ENCODE measurements around the gene PDAP1. TPM values are rescaled to one million over a fixed set of nuclear protein-coding genes. Genes with fewer than 3 reads are reported as not detected.

The PDAP1 gene
- total RNA-seq, 1 experiment from 2014 or later = 150 TPM

DNA sequence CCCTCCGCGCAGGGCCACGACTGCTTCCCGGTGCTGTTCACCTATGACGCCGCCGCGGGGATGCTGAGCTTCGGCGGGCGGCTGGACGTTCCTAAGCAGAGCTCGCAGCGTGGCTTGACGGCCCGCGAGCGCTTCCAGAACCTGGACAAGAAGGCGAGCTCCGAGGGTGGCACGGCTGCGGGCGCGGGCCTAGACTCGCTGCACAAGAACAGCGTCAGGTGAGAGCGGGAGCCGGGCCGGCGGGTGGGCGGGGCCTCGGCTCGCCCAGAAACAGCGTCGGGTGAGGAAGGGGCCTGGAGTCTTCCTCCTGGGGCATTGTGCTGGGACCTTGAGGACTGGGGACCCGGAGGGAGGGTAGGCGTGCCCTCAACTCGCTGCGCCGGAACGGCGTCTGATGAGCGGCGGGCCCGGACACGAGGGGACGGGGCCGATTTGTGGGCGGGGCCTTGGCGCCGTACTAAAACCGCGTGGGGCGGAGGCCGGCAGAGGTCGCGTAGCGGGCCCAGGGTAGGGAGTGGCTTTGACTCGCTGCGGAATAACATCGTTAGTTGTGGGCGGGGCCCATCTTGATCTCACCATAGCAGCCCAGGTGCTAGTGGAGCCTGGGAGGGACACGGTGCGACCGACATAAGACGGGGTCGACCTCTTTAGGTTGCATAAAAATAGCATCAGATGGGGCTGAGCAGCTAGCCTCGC lies 15.6 kb downstream of the PDAP1 start:
- H4K91ac ChIP-seq (ENCODE audit: insufficient read length, low read depth, low read length) = no peak overlapping the region
- no peaks in the 10 kb centered on the region for H3K27me3 ChIP-seq (ENCODE audit: insufficient read depth, low read length)
- no peak overlapping the region for H2BK12ac ChIP-seq (ENCODE audit: insufficient read length, low read depth, low read length)
- no peaks in the 10 kb centered on the region for H3K9me3 ChIP-seq (ENCODE audit: control insufficient read depth, low read depth, low read length)
- peak overlapping the region; percentile 98 to 99 (median 98); a peak in 6 of 7 replicates for H3K27ac Mint-ChIP-seq
- H4K20me1 ChIP-seq (ENCODE audit: control insufficient read depth, insufficient read depth, insufficient read length) = no peaks in the 10 kb centered on the region
- H3K23me2 ChIP-seq (ENCODE audit: insufficient read length, low read depth, low read length, poor library complexity, severe bottlenecking) = peaks cover 13% of the 10 kb centered on the region
- peak; percentile 93 for DNase-seq
- peak overlapping the region; percentile 64 for H3K14ac ChIP-seq (ENCODE audit: insufficient read depth, low read length)
- peak overlapping the region; percentile 83 to 93 for H3K4me3 Mint-ChIP-seq
- peak overlapping the region; percentile 46 for H3K4me2 ChIP-seq (ENCODE audit: insufficient read depth, insufficient read length, low read length)
- H3K4me1 Mint-ChIP-seq = peaks cover 13 to 14% of the 10 kb centered on the region in 2 experiments
- peaks cover 16 to 73% (median 42%) of the 10 kb centered on the region in 3 experiments for H3K36me3 Mint-ChIP-seq (ENCODE audit: insufficient read depth in 1 of 3, low read depth in 3 of 3)
- no peak overlapping the region for H2BK15ac ChIP-seq (ENCODE audit: low read depth, low read length)
- no peak overlapping the region for H3K4ac ChIP-seq (ENCODE audit: low read depth, low read length)
- H3K23ac ChIP-seq (ENCODE audit: insufficient read length, low read depth, low read length) = no peak overlapping the region
- no peak overlapping the region for H2BK20ac ChIP-seq (ENCODE audit: low read depth, low read length, poor library complexity, severe bottlenecking)
- TF ChIP-seq, protein P1, sequence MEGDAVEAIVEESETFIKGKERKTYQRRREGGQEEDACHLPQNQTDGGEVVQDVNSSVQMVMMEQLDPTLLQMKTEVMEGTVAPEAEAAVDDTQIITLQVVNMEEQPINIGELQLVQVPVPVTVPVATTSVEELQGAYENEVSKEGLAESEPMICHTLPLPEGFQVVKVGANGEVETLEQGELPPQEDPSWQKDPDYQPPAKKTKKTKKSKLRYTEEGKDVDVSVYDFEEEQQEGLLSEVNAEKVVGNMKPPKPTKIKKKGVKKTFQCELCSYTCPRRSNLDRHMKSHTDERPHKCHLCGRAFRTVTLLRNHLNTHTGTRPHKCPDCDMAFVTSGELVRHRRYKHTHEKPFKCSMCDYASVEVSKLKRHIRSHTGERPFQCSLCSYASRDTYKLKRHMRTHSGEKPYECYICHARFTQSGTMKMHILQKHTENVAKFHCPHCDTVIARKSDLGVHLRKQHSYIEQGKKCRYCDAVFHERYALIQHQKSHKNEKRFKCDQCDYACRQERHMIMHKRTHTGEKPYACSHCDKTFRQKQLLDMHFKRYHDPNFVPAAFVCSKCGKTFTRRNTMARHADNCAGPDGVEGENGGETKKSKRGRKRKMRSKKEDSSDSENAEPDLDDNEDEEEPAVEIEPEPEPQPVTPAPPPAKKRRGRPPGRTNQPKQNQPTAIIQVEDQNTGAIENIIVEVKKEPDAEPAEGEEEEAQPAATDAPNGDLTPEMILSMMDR (conservative IDR thresholded peaks at IDR 0.05) = no peak
- WGBS (ENCODE audit: extremely low coverage, insufficient read length, low lambda C conversion rate) = no CpG with 5 or more reads among the region's 68 CpGs
- H2AFZ ChIP-seq (ENCODE audit: low read length) = no peak overlapping the region
- H3K9ac ChIP-seq (ENCODE audit: extremely low read depth, insufficient read length, low read length) = peak overlapping the region; percentile 37
- H3K56ac ChIP-seq (ENCODE audit: insufficient read length, low read depth, low read length) = no peak overlapping the region
- peak overlapping the region; percentile 5 for H3K27ac ChIP-seq (ENCODE audit: insufficient read length, low read depth, low read length)
- H2BK5ac ChIP-seq (ENCODE audit: insufficient read length, low read length) = no peak overlapping the region
- peaks cover 2% of the 10 kb centered on the region; the same call in 1 of the 2 replicates for H3K4me1 ChIP-seq (ENCODE audit: insufficient read depth, low read length)
- peak overlapping the region; percentile 58 for H3K18ac ChIP-seq (ENCODE audit: insufficient read length, low read depth, low read length)
- no peak overlapping the region for H4K8ac ChIP-seq (replicated peaks; ENCODE audit: insufficient read length, low read depth, low read length)
- no peak overlapping the region for H2BK120ac ChIP-seq (ENCODE audit: low read depth, low read length, poor library complexity, severe bottlenecking)
- no peaks in the 10 kb centered on the region for H3K9me3 Mint-ChIP-seq
- H3T11ph ChIP-seq (ENCODE audit: low read length) = no peak overlapping the region
- H3K79me2 ChIP-seq (ENCODE audit: insufficient read depth, low read length) = no peaks in the 10 kb centered on the region
- no peak overlapping the region for H2AK5ac ChIP-seq (ENCODE audit: insufficient read length, low read length)
- no peak overlapping the region for H4K5ac ChIP-seq (ENCODE audit: insufficient read length, low read depth, low read length)
- H3K27me3 Mint-ChIP-seq (ENCODE audit: low read depth) = peaks cover 1% of the 10 kb centered on the region; the same call in 1 of the 2 replicates
- H3K79me1 ChIP-seq (ENCODE audit: insufficient read depth, low read depth, low read length, poor library complexity, severe bottlenecking) = no peaks in the 10 kb centered on the region

All from H9 (cell line).